GM18867 (cell line): ENCODE measurements around the gene ZNF485.
A peak's percentile ranks its signal among the peaks of the same experiment; 100 is the strongest.
"Not testable (repeated sequence)": the region's sequence is repeated elsewhere in the genome, so short reads cannot be mapped to it uniquely, and the experiment has no call there.

ENCODE experiments used
- ATAC-seq: cut with Tn5 transposase; IDR thresholded peaks from one replicate; pipeline ENCODE4 v1.9.1; 2021; ENCODE audit warnings: mild to moderate bottlenecking, moderate library complexity; ENCODE audit not compliant: unreplicated experiment

ZNF485 gene

GRCh38 chr10:43601576-43601975 lies 4.7 kb upstream of the ZNF485 start:
- not testable (repeated sequence) for ATAC-seq

DNA sequence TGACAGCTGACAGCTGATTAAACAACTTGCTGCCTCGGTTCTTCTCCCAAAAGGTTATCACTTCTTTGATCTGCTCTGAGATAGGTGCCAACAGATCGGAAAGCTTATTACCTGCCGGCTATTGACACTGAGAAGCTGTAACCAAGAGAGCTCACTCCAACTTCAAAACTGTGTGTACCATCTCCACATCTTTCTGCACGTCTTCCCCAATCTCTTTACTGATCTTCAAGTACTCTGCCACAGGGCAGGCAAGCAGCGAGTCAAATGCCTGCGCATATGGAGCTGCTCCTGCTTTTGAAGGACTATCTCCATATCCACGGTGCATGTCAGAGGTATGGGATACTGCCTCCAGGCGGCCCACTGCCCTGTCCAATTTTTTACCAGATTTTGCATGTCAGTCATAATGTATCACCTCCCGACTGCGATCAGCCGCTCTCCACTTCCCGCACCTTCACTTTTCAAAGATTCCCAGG lies 352 bp upstream of the ZNF485 start:
- ATAC-seq = no peak

GRCh38 chr10:43607199-43607573 lies 948 bp downstream of the ZNF485 start:
- ATAC-seq = no peak

DNA sequence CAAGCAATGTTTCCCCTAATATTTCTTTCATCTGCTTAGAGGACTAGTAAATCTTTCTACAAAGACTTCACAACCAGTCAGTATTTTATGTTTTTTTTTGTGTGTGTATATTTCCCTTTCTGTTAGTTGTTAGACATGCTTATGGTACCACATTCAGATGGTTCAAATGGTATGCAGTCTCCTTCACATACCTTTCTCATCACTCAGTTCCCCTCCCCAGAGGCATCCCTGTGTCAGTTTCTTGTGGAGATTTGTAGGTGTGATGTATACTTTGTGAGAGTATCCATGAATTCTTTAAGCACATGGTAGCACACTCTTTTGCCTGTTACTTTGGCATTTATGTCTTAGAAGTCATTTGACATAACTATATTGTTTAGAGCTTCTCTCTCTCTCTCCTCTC lies 4.4 kb downstream of the ZNF485 start:
- ATAC-seq = no peak

GRCh38 chr10:43616697-43617370 lies 10.6 kb downstream of the ZNF485 start:
- no peak for ATAC-seq

- no peak for ATAC-seq
Measured at GRCh38 chr10:43619368-43619767, 13.1 kb downstream of the ZNF485 start.

GRCh38 chr10:43622038-43622437 lies 15.8 kb downstream of the ZNF485 start:
- no peak for ATAC-seq

DNA sequence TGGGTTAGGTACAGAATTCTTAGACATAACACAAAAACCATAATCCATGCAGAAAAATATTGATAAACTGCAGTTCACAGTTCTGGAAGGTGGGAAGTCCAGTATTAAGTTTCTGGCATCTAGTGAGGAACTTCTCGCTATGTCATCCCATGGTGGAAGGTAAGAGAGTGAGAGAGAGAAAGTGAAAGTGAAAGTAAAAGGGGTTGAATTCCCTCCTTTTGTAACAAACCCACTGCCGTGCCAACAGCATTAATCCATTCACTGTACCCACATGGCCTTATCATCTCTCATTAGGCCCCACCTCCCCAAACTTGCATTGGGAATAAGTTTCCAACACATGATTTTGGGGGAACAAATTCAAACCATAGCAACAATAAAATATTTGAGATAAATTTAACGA lies 17.1 kb downstream of the ZNF485 start:
- ATAC-seq = no peak

GRCh38 chr10:43627942-43628341 lies 21.7 kb downstream of the ZNF485 start:
- no peak for ATAC-seq

GRCh38 chr10:43628956-43629355 lies 22.7 kb downstream of the ZNF485 start:
- ATAC-seq = no peak

DNA sequence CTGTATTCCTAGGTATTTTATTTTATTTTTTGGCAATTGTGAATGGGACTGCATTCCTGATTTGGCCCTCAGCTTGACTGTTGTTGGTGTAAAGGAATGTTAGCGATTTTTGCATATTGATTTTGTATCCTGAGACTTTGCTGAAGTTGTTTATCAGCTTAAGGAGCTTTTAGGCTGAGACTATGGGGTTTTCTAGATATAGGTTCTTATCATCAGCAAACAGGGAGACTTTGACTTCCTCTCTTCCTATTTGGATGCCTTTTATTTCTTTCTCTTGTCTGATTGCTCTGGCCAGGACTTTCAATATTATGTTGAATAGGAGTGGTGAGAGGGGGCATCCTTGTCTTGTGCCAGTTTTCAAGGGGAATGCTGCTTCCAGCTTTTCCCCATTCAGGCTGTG lies 29.6 kb downstream of the ZNF485 start:
- not testable (repeated sequence) for ATAC-seq

DNA sequence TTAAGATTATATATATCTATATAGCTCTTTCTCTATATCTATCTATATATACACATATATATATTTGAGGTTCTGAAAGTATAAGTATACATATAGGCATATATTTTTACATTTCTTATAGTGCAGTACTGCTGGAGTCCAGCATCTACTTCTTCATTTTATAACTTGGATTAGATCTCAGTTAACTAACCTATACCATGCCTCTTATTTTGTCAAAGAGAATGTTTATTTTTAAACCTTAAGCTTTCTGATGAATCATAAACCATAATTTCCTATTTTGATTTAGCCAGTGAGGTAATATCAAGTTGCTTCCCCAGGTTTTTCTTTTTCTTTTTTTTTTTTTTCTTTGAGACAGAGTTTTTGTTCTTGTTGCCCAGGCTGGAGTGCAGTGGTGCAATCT lies 34.4 kb downstream of the ZNF485 start:
- no peak for ATAC-seq

DNA sequence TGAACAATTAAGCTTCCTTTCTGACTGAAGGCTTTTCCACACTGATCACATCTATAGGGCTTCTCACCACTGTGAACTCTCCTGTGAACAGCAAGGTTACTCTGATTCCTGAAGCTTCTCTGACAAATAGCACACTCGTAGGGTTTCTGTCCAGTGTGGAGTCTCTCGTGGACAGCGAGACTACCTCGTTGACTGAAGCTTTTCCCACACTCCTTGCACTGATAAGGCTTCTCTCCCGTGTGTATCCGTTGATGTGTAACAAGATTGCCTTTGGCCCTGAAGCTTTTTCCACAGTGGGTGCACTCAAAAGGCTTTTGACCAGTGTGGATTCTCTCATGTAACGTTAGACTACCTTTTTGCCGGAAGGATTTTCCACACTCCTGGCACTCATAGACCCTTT lies 38.0 kb downstream of the ZNF485 start:
- no peak for ATAC-seq

DNA sequence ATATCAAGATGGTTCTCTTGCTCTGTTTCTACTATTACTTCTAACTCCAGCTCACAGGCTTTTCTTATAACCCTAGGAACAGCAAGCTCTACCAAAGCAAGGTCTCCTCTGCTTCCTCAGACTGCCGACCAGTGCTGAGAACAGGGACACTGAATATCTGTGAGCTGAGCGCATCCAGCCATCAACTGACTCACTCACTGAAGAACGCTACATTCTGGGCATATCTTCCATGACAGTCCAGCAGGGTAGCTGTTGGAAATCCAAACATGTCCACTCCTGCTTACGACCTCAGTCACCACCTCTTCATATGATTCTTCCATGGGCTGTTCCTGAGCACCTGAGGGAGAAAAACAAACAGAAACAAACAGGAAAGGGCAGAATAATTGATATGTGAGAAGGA lies 39.6 kb downstream of the ZNF485 start:
- ATAC-seq = no peak

GRCh38 chr10:43647576-43647975 lies 41.3 kb downstream of the ZNF485 start:
- no peak for ATAC-seq

DNA sequence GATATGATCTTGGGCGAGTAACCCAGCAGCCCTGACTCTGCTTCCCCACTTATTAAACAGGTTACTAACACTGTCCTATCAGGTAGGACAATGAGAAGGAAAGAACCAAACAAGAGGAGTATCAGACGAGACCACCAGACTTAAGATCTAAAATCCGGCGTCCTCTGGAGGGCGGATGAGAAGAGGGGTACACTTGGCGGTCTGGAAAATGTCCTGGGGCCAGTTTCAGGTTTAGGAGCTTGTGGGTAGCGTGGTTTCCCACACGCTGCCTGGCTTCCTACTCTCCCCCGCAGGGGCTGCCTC lies 41.8 kb downstream of the ZNF485 start:
- no peak for ATAC-seq

- ATAC-seq = peak; percentile 100
Measured at GRCh38 chr10:43648398-43649184, 42.4 kb downstream of the ZNF485 start, which contains the start of gene ZNF32. Gene ZNF32 (minus strand): TSS chr10:43648881. CDS start chr10:43646133, 2,748 bp downstream.

GRCh38 chr10:43649185-43649523 lies 42.9 kb downstream of the ZNF485 start:
- ATAC-seq = no peak

DNA sequence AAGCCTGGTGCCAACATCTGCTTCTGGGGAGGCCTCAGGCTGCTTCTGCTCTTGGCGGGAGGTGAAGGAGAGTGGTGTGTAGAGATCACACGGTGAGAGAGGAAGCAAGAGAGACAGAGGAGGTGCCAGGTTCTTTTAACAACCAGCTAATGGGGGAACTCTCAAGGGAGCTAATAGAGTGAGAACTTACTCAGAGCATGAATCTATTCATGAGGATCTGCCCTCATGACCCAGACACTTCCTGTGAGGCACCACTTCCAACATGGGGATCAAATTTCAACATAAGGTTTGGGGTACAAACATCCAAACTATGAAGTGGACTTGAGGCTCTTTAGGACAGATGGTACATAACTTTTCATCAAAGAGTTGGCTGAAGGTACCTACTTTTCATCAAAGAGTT lies 47.5 kb downstream of the ZNF485 start:
- no peak for ATAC-seq

- ATAC-seq = no peak
Measured at GRCh38 chr10:43655311-43655710, 49.1 kb downstream of the ZNF485 start.

GRCh38 chr10:43658227-43658626 lies 52.0 kb downstream of the ZNF485 start:
- ATAC-seq = no peak

- ATAC-seq = no peak
Measured at GRCh38 chr10:43665054-43665453, 58.8 kb downstream of the ZNF485 start.

- ATAC-seq = no peak
Measured at GRCh38 chr10:43666552-43666951, 60.3 kb downstream of the ZNF485 start.
